HCT116 (cell line): ENCODE measurements around the gene KMT2E.

ENCODE experiments used
- CTCF ChIP-seq, 3 experiments: fragments of 200-600 bp in 1 of 3; sonication (generic) in 1 of 3; IDR thresholded peaks in 2 of 3; conservative IDR thresholded peaks in 1 of 3; 2 replicates each; pipeline ENCODE4 v1.5.1; 2012 to 2017; ENCODE audit warnings: low read depth in 2 of 3, low read length in 2 of 3, antibody characterized with exemption in 1 of 3, borderline replicate concordance in 1 of 3, control low read depth in 1 of 3, mild to moderate bottlenecking in 1 of 3, mixed read lengths in 1 of 3, mixed run types in 1 of 3, moderate library complexity in 1 of 3; ENCODE audit not compliant: insufficient read depth in 1 of 3
- POLR2A ChIP-seq: IDR thresholded peaks from 2 replicates; pipeline ENCODE4 v1.7.0; 2011; ENCODE audit warnings: borderline replicate concordance; ENCODE audit not compliant: insufficient read depth, insufficient read length; ENCODE audit errors: extremely low read depth
- POLR2AphosphoS5 ChIP-seq: IDR thresholded peaks from 2 replicates; pipeline ENCODE4 v1.6.1; 2011; ENCODE audit warnings: mild to moderate bottlenecking, low read depth, low read length, moderate library complexity
- SP1 ChIP-seq: IDR thresholded peaks from 2 replicates; pipeline ENCODE4 v1.6.1; 2012; ENCODE audit warnings: low read depth
- SRF ChIP-seq: IDR thresholded peaks from 2 replicates; pipeline ENCODE4 v1.6.1; 2012; ENCODE audit warnings: low read depth
- ZNF274 ChIP-seq: fragments of 200-500 bp; sonication (Bioruptor generic); IDR thresholded peaks from 2 replicates; pipeline ENCODE4 v1.6.1; 2014; ENCODE audit warnings: mild to moderate bottlenecking, low read depth, low read length, inconsistent platforms

GRCh38 chr7:105073143-105073542, 59.1 kb downstream of the KMT2E start:
- TF ChIP-seq POLR2A (no peak), SP1 (no peak), SRF (no peak), CTCF (IDR thresholded peaks at IDR 0.05 in 2 of 3, conservative IDR thresholded peaks at IDR 0.05 in 1 of 3; ENCODE audit: borderline replicate concordance in 1 of 3, insufficient read depth in 1 of 3, low read depth in 2 of 3, low read length in 2 of 3) (no peak), ZNF274 (no peak), POLR2AphosphoS5 (no peak)
